Measurements from ENCODE around the gene CLDN14.

CLDN14 gene

DNA sequence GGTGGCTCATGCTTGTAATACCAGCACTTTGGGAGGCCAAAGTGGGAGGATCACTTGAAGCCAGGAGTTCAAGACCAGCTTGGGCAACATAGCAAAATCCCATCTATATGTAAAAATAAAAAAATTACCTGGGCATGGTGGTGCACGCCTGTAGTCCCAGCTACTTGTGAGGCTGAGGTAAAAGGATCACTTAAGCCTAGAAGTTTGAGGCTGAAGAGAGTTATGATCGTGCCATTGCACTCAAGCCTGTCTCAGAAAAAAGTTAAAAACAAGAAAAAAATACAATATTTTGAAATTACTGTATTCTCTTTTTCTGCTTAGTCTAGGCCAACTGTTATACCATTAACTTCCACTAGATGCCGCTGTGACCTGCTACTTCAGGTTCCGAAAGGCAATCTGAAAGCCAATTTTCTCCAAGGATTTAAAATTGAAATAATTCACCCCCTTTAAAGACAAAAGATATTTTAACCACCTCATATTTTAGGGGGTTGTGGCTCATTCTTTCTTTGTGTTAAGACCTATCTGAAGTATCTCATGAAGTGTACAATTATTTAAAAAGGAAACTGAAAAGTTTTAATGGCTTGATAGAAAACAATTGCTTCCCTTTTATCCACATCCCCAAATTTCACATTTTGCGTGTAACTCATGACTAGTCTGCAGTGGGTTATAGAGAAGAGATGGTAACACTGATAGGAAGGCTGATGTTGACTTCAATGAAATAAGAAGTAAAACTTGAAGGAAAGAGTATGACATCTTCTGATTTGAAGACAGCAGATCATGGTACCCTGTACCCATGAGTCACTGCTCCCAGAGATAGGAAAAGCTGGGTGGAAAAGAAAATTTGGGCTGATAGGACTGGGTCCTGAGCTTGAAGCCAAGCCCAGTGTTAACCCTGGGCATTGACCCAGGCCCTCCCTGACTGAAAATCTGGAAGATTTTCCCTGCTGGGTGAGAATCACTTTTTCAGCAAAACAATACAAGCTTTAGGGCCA lies 24.4 kb upstream of the CLDN14 start:
- Histone ChIP-seq H3K27me3 (peaks cover 16% of the 10 kb centered on the region), H3K36me3 (no peaks in the 10 kb centered on the region), H3K4me1 (no peaks in the 10 kb centered on the region), H3K4me3 (ENCODE audit: low read depth, low read length) (no peak overlapping the region), H3K9me3 (no peaks in the 10 kb centered on the region)
- TF ChIP-seq, protein P1, sequence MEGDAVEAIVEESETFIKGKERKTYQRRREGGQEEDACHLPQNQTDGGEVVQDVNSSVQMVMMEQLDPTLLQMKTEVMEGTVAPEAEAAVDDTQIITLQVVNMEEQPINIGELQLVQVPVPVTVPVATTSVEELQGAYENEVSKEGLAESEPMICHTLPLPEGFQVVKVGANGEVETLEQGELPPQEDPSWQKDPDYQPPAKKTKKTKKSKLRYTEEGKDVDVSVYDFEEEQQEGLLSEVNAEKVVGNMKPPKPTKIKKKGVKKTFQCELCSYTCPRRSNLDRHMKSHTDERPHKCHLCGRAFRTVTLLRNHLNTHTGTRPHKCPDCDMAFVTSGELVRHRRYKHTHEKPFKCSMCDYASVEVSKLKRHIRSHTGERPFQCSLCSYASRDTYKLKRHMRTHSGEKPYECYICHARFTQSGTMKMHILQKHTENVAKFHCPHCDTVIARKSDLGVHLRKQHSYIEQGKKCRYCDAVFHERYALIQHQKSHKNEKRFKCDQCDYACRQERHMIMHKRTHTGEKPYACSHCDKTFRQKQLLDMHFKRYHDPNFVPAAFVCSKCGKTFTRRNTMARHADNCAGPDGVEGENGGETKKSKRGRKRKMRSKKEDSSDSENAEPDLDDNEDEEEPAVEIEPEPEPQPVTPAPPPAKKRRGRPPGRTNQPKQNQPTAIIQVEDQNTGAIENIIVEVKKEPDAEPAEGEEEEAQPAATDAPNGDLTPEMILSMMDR (IDR thresholded peaks at IDR 0.05; ENCODE audit: low read depth, low read length) = peak; percentile 92
- peak; percentile 39 for DNase-seq

DNA sequence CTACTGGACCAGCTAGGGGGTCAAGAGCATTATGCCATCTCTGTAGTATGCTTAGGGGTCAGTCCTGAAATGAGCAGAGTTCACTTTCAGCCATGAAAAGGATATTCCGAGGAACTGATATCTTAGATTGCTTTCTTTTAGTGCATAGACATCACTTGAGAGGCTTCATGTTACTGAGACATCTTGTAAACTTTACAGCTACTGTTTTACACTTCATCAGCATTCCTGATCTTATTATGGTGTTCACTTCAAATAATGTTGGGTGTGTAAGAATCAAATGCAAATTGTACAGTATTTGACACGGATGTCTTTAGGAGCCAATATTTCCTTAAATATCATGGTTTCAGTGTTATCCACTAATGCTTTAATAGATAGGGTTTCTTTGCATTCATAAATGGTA lies 22.4 kb upstream of the CLDN14 start:
- DNase-seq = no peak
- TF ChIP-seq, protein P1 (IDR thresholded peaks at IDR 0.05; ENCODE audit: low read depth, low read length) = no peak
- peaks cover 12% of the 10 kb centered on the region; the same call in 1 of the 2 replicates for H3K27me3 ChIP-seq
- no peaks in the 10 kb centered on the region for H3K9me3 ChIP-seq
- no peaks in the 10 kb centered on the region for H3K36me3 ChIP-seq
- no peaks in the 10 kb centered on the region for H3K4me1 ChIP-seq
- no peak overlapping the region for H3K4me3 ChIP-seq (ENCODE audit: low read depth, low read length)

DNA sequence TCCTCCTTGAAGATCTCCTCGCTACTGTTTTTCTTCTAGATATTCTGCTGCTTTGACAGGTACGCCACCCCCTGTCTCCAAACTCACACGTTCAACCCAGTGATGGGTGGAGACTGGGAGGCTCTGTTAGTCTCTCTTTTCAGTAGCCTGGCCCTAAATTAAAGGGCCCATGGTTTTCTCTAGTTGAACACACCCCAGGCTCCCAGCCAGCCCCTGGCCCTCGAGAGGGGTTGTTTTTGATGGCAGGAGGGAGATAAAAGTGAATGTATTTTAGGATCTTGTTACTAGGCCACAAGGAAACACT lies 21.6 kb upstream of the CLDN14 start:
- TF ChIP-seq, protein P1 (IDR thresholded peaks at IDR 0.05; ENCODE audit: low read depth, low read length) = no peak
- H3K36me3 ChIP-seq = no peaks in the 10 kb centered on the region

DNA sequence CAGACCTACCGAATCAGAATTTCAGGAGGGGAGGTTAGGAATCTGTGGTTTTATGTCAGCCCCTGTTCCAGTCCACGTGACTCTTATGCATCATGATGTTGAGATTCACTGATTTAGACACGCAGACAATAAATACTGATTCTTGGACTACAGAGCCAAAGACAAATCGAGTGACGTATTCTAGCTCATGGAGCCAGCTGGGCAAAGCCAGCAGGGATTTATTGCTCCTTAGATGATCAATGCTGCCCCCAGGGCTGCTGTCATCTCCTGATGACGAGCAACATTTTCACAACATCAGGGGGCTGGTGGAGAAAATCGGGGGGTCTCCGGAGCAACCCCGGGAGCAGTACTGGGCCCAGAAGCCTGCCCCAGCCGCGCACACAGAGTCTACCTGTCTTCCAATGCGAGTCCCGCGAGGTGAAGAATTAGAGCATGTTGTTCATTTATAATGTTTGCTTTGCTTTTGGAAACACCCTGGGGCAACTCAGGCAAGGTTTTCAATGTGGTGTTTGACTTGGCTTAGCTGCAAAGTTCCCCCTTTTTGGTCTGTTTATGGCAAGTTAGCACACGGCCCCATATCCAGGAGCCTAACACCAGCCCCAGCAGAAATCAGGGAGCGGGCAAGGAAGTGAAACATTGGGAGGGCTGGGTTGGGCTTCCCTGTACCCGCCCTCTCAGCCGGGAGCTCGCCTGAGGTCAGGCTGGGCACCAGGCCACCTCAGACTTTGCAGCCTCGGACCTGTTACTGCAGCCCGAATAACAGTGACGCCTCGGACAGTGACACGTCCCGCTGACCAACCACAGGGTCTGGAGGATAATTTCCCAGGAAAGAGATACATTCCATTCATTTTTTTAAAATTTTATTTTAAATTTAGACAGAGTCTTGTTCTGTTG lies 19.9 kb upstream of the CLDN14 start:
- DNase-seq = no peak
- Histone ChIP-seq H3K4me1 (no peaks in the 10 kb centered on the region), H3K4me3 (ENCODE audit: low read depth, low read length) (no peak overlapping the region), H3K27me3 (0 out of 2 replicates have a peak, but pooled peaks cover 4% of the 10 kb centered on the region), H3K9me3 (no peaks in the 10 kb centered on the region), H3K36me3 (no peaks in the 10 kb centered on the region)
- TF ChIP-seq, protein P1 (IDR thresholded peaks at IDR 0.05; ENCODE audit: low read depth, low read length) = no peak

More for the DNA sequence above, 21.6 kb upstream of the CLDN14 start:
- no peaks in the 10 kb centered on the region for H3K4me1 ChIP-seq
- DNase-seq = no peak
- H3K4me3 ChIP-seq (ENCODE audit: low read depth, low read length) = no peak overlapping the region
- no peaks in the 10 kb centered on the region for H3K9me3 ChIP-seq
- peaks cover 9% of the 10 kb centered on the region; the same call in 1 of the 2 replicates for H3K27me3 ChIP-seq

DNA sequence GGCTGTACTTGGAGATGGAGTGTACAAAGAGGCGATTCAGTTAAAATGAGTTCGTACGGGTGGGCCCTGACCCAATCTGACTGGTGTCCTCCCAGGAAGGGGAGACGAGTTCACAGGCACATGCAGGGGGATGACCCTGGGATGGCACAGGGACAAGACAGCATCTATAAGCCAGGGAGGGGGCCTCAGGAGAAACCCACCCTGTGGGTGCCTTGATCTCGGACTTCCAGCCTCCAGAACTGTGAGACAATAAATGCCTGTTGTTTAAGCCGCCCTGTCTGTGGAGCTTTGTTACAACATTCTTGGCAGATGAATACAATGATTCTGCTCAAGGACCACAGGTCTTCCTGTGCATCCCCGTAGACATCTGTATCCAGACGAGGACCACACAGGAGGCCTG lies 14.6 kb upstream of the CLDN14 start:
- TF ChIP-seq, protein P1 (IDR thresholded peaks at IDR 0.05; ENCODE audit: low read depth, low read length) = no peak
- no peaks in the 10 kb centered on the region for H3K4me1 ChIP-seq
- H3K27me3 ChIP-seq = no peaks in the 10 kb centered on the region; the same call in 1 of the 2 replicates

More for the DNA sequence above, 14.6 kb upstream of the CLDN14 start:
- no peaks in the 10 kb centered on the region for H3K9me3 ChIP-seq
- no peak overlapping the region for H3K4me3 ChIP-seq (ENCODE audit: low read depth, low read length)
- H3K36me3 ChIP-seq = no peaks in the 10 kb centered on the region
- no peak for DNase-seq

All from BE2C (cell line).